GM12891 (cell line): ENCODE results near the gene PRDM13.

Source experiments
- PAX5 ChIP-seq: IDR thresholded peaks from 2 replicates; pipeline ENCODE4 v1.6.1; 2011; ENCODE audit warnings: low read length, moderate library complexity, mild to moderate bottlenecking; ENCODE audit not compliant: insufficient read depth, severe bottlenecking
- POLR2A ChIP-seq: IDR thresholded peaks from 2 replicates; pipeline ENCODE4 v1.6.1; 2011; ENCODE audit warnings: low read depth, low read length, control low read depth
- POLR2AphosphoS5 ChIP-seq: IDR thresholded peaks from 2 replicates; pipeline ENCODE4 v1.6.1; 2011; ENCODE audit warnings: low read depth, low read length, control low read depth
- SPI1 ChIP-seq: IDR thresholded peaks from 2 replicates; pipeline ENCODE4 v1.6.1; 2011; ENCODE audit warnings: low read depth, low read length, control low read depth
- TAF1 ChIP-seq: IDR thresholded peaks from 2 replicates; pipeline ENCODE4 v1.6.1; 2011; ENCODE audit warnings: low read depth, low read length, control low read depth

DNA sequence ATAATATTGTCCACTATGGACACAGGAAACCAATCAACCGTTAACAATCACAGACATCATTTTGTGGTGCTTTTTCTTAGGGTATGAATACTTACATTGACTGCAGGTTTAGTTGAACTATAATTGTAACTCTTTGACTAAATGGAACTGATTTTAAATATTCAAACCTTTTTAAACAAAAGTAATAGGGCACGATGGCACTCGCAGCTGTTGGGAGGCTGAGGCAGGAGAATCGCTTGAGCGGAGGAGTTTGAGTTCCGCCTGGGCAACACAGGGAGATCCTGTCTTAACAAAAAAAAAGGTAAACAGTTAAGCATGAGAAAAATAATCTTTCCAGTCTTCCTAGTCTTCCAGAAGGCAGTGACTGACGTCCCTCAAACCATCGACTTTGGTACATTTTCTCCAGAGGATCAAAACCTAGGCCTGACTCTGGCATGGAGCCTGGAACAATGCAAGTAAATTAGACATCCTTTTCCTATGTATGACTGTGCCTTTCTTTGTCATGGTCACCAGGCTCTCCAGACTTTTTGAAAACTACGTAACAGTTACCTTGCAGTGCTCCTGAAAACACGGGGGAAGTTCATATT, 16.6 kb upstream of the PRDM13 start:
- TF ChIP-seq POLR2AphosphoS5 (no peak), POLR2A (no peak), TAF1 (no peak), PAX5 (no peak), SPI1 (no peak)
